NCI-H1930 (cell line): ENCODE data around the gene ZNF526.

Source experiments
- DNase-seq, 2 experiments: peaks; one replicate each; lab custom pipeline; 2025; lab: John Stamatoyannopoulos, UW

The ZNF526 gene

GRCh38 chr19:42196011-42197001 lies 23.8 kb upstream of the ZNF526 start:
- DNase-seq: no peak

GRCh38 chr19:42197375-42197817 lies 22.7 kb upstream of the ZNF526 start:
- DNase-seq: no peak

- DNase-seq: no peak
These were observed 21.3 kb upstream of the ZNF526 start for GRCh38 chr19:42198676-42199439.

GRCh38 chr19:42199440-42200115 lies 20.5 kb upstream of the ZNF526 start:
- DNase-seq: no peak

GRCh38 chr19:42200116-42200715 lies 19.9 kb upstream of the ZNF526 start:
- DNase-seq: no peak

- DNase-seq: no peak
These were observed 18.4 kb upstream of the ZNF526 start for GRCh38 chr19:42201489-42202289.

GRCh38 chr19:42202290-42202880 lies 17.7 kb upstream of the ZNF526 start:
- DNase-seq: no peak

GRCh38 chr19:42203700-42204099 lies 16.4 kb upstream of the ZNF526 start:
- no peak for DNase-seq

GRCh38 chr19:42204664-42205063 lies 15.4 kb upstream of the ZNF526 start:
- DNase-seq: no peak

- DNase-seq: no peak
These were observed 13.0 kb upstream of the ZNF526 start for GRCh38 chr19:42206871-42207755.

GRCh38 chr19:42207767-42208271 lies 12.3 kb upstream of the ZNF526 start:
- no peak for DNase-seq

GRCh38 chr19:42208612-42209011 lies 11.5 kb upstream of the ZNF526 start:
- DNase-seq: no peak

- no peak for DNase-seq
These were observed 7.2 kb upstream of the ZNF526 start for GRCh38 chr19:42212886-42213285.

GRCh38 chr19:42214810-42215485 lies 5.2 kb upstream of the ZNF526 start:
- DNase-seq: no peak

GRCh38 chr19:42216653-42217519 lies 3.2 kb upstream of the ZNF526 start:
- peak in 1 of 2 experiments; percentile 66 for DNase-seq

GRCh38 chr19:42217520-42218437 lies 2.3 kb upstream of the ZNF526 start, which contains the start of gene DEDD2:
Gene DEDD2, minus strand, starts transcription at chr19:42217677. Its CDS starts 670 bp downstream, at chr19:42217007.
- peak; percentile 96 to 99 for DNase-seq

GRCh38 chr19:42220751-42221097 lies 612 bp downstream of the ZNF526 start:
- no peak for DNase-seq
